Epidermal melanocyte (primary cell): ENCODE measurements around the gene DDB1.
A peak's percentile ranks its signal among the peaks of the same experiment; 100 is the strongest.

Experiments used
- DNase-seq: peaks from one replicate; pipeline ENCODE4 v3.0.0; 2011; ENCODE audit warnings: low spot score; ENCODE audit not compliant: insufficient read length

DDB1 gene

GRCh38 chr11:61297746-61298145, 35.2 kb downstream of the DDB1 start:
- DNase-seq, result peak; percentile 62

GRCh38 chr11:61297341-61297740, 35.6 kb downstream of the DDB1 start:
- peak; percentile 43 for DNase-seq

GRCh38 chr11:61295596-61295926, 37.3 kb downstream of the DDB1 start:
- DNase-seq, result no peak

GRCh38 chr11:61294717-61295595, 37.9 kb downstream of the DDB1 start, which contains the start of gene VWCE:
TSS of gene VWCE (minus strand) at chr11:61295316. CDS start at chr11:61295037, 279 bp downstream.
- DNase-seq, result peak; percentile 30

- peak; percentile 52 for DNase-seq
Observed at GRCh38 chr11:61293867-61294716, 38.8 kb downstream of the DDB1 start.

- DNase-seq, result no peak
Observed at GRCh38 chr11:61292356-61292755, 40.5 kb downstream of the DDB1 start.

- no peak for DNase-seq
Observed at GRCh38 chr11:61290905-61291690, 41.8 kb downstream of the DDB1 start.

- DNase-seq, result no peak
Observed at GRCh38 chr11:61287338-61287977, 45.4 kb downstream of the DDB1 start.

- no peak for DNase-seq
Observed at GRCh38 chr11:61283613-61284012, 49.3 kb downstream of the DDB1 start.

- DNase-seq, result no peak
Observed at GRCh38 chr11:61281581-61282250, 51.2 kb downstream of the DDB1 start.

GRCh38 chr11:61280883-61281580, 51.9 kb downstream of the DDB1 start:
- DNase-seq, result no peak

- no peak for DNase-seq
Observed at GRCh38 chr11:61279934-61280659, 52.8 kb downstream of the DDB1 start.

GRCh38 chr11:61278001-61278470, 54.9 kb downstream of the DDB1 start:
- DNase-seq, result peak; percentile 32

- DNase-seq, result no peak
Observed at GRCh38 chr11:61277186-61278000, 55.5 kb downstream of the DDB1 start.

GRCh38 chr11:61275191-61275590, 57.7 kb downstream of the DDB1 start:
- no peak for DNase-seq

GRCh38 chr11:61274084-61274483, 58.8 kb downstream of the DDB1 start:
- no peak for DNase-seq

GRCh38 chr11:61273178-61274078, 59.5 kb downstream of the DDB1 start:
- DNase-seq, result no peak
